Left ventricle myocardium inferior (tissue), 1 donor: ENCODE results near the gene ALPG. TPM values are rescaled to one million over a fixed set of nuclear protein-coding genes. Genes with fewer than 3 reads are reported as not detected.
"Not testable (repeated sequence)": the region's sequence is repeated elsewhere in the genome, so short reads cannot be mapped to it uniquely, and the experiment has no call there.

Experiments used
- DNase-seq: peaks from one replicate; pipeline ENCODE4 v3.0.0-alpha.2; 2020
- H3K27ac ChIP-seq: fragments of 200-600 bp; replicated peaks from 2 replicates; pipeline ENCODE4 v1.8.0; 2021
- H3K27me3 ChIP-seq: fragments of 200-600 bp; 2 replicates; pipeline ENCODE4 v1.8.0; 2021; ENCODE audit warnings: low read depth
- H3K36me3 ChIP-seq: fragments of 200-600 bp; 2 replicates; pipeline ENCODE4 v1.8.0; 2021
- H3K4me1 ChIP-seq: fragments of 200-600 bp; 2 replicates; pipeline ENCODE4 v1.8.0; 2021
- H3K4me3 ChIP-seq: fragments of 200-600 bp; 2 replicates; pipeline ENCODE4 v1.8.0; 2021; ENCODE audit warnings: mild to moderate bottlenecking, moderate library complexity
- H3K9me3 ChIP-seq: fragments of 200-600 bp; replicated peaks from 2 replicates; pipeline ENCODE4 v1.8.0; 2021
- intact Hi-C: fragments of 100-400 bp; cut with micrococcal nuclease; formaldehyde crosslinking; loops from one replicate; pipeline ENCODE4 v1.11.0; 2022
- total RNA-seq: library from RNA; stranded (reverse); fragmentation: NEBNext Ultra II Directional; extraction: Animal tissue kit (Norgen Biotek cat#: 25700); gene quantifications from one replicate; pipeline ENCODE4 v1.2.1, GENCODE V29; 2021
- TF ChIP-seq, protein P1 (sequence below): fragments of 200-600 bp; IDR thresholded peaks from 2 replicates; pipeline ENCODE4 v1.8.0; 2021; ENCODE audit warnings: antibody characterized with exemption, mild to moderate bottlenecking, borderline replicate concordance
- donor health status: DM: no; HTN: yes; CAD: no; lungs with severe emphysema.

ALPG gene
- total RNA-seq, 1 donor from 2014 or later, result not detected

DNA sequence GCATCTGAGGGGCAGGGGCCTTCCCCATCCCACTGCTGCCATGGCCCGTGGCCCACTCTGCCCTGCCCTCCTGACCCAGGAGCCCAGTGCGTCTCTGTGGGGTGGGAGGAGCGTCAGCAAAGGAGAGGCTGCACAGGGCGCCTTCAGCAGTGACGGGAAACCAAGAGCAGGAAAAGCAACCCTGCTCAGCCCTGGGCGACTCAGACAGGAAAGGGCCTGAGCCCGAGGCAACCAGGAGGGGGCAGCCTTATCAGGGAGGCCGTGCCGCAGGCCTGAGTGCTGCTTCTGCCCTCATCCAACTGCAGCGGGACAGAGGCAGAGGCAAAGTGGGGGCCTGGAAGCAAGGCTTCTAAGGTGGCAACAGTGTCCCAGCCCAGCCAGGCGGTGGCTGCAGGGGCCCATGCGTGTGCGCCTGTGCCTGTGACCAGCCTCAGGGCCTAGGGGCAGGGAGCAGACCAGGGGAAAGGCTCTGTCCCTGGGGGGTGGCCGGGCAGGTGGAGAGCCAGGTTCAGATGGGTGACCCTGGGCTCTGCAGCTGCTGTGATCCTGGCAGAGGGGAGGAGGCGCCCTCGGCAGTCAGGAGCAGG, 26.0 kb downstream of the ALPG start:
- TF ChIP-seq, protein P1, sequence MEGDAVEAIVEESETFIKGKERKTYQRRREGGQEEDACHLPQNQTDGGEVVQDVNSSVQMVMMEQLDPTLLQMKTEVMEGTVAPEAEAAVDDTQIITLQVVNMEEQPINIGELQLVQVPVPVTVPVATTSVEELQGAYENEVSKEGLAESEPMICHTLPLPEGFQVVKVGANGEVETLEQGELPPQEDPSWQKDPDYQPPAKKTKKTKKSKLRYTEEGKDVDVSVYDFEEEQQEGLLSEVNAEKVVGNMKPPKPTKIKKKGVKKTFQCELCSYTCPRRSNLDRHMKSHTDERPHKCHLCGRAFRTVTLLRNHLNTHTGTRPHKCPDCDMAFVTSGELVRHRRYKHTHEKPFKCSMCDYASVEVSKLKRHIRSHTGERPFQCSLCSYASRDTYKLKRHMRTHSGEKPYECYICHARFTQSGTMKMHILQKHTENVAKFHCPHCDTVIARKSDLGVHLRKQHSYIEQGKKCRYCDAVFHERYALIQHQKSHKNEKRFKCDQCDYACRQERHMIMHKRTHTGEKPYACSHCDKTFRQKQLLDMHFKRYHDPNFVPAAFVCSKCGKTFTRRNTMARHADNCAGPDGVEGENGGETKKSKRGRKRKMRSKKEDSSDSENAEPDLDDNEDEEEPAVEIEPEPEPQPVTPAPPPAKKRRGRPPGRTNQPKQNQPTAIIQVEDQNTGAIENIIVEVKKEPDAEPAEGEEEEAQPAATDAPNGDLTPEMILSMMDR, result no peak
- no peak for DNase-seq
- H3K27ac ChIP-seq, result no peak overlapping the region
- H3K4me3 ChIP-seq, result no peak overlapping the region
- no peaks in the 10 kb centered on the region for H3K9me3 ChIP-seq
- intact Hi-C loops, result loop anchor here (10.0 kb wide), 1 partner anchor 528 kb away; no protein-coding TSS in a partner anchor
- H3K27me3 ChIP-seq, result peaks cover 41% of the 10 kb centered on the region
- no peaks in the 10 kb centered on the region for H3K36me3 ChIP-seq
- H3K4me1 ChIP-seq, result no peaks in the 10 kb centered on the region

DNA sequence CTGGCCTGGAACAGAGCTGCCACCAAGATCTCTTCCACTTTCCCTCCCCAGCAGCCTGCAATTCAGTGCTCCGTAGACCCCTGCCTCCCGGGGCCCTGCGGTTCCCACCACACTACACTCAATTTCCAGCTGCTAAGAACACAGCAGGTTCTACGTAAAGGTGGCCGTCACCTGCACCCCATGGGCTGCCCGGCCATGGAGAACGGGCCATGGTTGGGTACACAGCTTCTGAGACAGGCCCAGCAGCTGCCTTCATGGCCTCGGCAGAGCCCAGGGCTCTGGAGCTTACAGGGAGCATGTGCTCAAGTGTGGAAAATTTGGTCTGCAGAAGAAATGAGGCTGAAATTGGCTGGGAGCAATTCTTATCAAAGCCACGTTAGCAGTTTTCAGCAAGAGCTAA, 27.0 kb downstream of the ALPG start:
- not testable (repeated sequence) for H3K4me1 ChIP-seq, H3K27ac ChIP-seq, DNase-seq, H3K9me3 ChIP-seq, H3K4me3 ChIP-seq, H3K36me3 ChIP-seq
- peaks cover 34% of the 10 kb centered on the region for H3K27me3 ChIP-seq
- intact Hi-C loops, result loop anchor here (10.0 kb wide), 1 partner anchor 529 kb away; no protein-coding TSS in a partner anchor

DNA sequence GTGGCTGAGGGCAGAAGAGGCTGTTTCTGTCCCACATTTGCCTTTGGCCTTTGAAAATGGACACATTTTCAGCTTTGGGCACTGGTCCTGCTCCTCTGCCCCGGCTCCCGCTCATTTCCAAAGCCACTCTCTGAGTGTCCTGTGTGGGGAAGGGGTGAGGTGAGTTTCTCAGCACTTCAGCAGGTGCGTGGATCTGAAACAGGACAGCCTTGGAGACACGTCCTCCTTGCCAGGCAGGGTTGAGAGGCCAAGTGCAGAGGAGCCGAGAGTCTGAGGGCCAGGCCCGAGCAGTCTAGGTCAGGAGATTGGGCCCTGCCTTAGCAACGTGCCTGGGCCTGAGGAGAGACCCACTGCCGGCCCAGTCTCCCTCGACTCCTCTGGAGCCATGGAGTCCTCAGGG, 27.4 kb downstream of the ALPG start:
- Histone ChIP-seq H3K4me1 (no peaks in the 10 kb centered on the region), H3K4me3 (no peak overlapping the region), H3K36me3 (no peaks in the 10 kb centered on the region), H3K27me3 (peaks cover 33% of the 10 kb centered on the region), H3K27ac (no peak overlapping the region), H3K9me3 (no peaks in the 10 kb centered on the region)
- intact Hi-C loops, result loop anchor here (10.0 kb wide), 1 partner anchor 529 kb away; no protein-coding TSS in a partner anchor
- TF ChIP-seq, protein P1, result no peak
- DNase-seq, result no peak

DNA sequence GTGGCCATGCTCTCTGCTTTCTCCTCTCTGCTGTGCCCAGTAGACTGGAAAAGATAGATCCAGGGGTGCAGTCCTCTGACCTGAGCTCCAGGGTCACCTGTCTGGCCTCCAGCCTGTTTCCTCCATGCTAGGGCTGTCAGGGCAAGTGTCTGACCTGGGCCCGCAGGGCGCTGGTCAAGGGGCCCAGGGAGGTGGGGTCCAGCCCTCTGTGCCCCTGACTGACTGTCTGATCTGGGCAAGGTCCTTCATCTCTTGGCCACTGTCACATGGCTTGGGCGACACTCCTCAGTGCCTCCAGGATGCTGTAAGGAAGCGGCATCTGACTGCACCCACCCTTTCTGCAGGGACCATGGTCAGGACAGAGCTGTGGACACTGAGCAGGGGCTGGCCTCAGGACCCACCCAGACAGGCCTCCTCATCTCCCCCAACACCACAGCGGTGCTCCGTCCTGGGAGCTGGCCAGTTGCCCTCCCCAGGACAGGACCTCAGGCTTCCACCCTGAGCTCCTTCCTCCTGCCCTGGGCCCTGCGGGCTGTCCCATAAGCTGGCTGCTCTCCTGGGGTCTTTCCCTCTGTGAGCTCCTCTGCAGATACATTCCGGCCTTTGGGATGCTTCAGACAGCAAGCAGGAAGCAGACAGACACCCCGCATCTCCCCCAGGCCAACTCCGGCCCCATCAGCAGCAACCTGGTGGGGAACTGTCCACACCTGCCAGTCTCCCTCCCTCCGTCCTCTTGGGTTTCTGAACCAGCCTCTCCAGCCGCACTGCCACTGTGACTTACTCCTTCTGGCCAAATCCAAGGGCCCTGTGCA, 28.1 kb downstream of the ALPG start:
- Histone ChIP-seq H3K27me3 (peaks cover 31% of the 10 kb centered on the region), H3K4me3 (no peak overlapping the region), H3K4me1 (no peaks in the 10 kb centered on the region), H3K9me3 (no peaks in the 10 kb centered on the region), H3K36me3 (no peaks in the 10 kb centered on the region), H3K27ac (no peak overlapping the region)
- TF ChIP-seq, protein P1, result no peak
- intact Hi-C loops, result loop anchor here (10.0 kb wide), 1 partner anchor 530 kb away; no protein-coding TSS in a partner anchor
- DNase-seq, result no peak

DNA sequence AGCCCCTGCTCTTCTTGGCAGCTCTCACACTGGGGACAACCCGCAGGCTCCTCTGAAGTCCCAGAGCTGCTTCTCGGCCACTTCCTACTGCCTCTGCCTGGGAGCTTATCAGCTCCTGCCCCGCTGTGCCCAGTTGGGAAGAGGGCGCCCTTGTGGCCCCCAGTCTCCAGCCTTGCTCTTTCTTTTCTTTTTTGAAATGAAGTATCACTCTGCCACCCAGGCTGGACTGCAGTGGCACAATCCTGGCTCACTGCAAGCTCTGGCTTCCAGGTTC, 28.7 kb downstream of the ALPG start:
- H3K27me3 ChIP-seq, result peaks cover 28% of the 10 kb centered on the region
- no peaks in the 10 kb centered on the region for H3K9me3 ChIP-seq
- no peaks in the 10 kb centered on the region for H3K4me1 ChIP-seq
- H3K36me3 ChIP-seq, result no peaks in the 10 kb centered on the region
- DNase-seq, result no peak
- H3K4me3 ChIP-seq, result no peak overlapping the region
- intact Hi-C loops, result loop anchor here (10.0 kb wide), 1 partner anchor 531 kb away; no protein-coding TSS in a partner anchor
- TF ChIP-seq, protein P1, result no peak
- H3K27ac ChIP-seq, result no peak overlapping the region

DNA sequence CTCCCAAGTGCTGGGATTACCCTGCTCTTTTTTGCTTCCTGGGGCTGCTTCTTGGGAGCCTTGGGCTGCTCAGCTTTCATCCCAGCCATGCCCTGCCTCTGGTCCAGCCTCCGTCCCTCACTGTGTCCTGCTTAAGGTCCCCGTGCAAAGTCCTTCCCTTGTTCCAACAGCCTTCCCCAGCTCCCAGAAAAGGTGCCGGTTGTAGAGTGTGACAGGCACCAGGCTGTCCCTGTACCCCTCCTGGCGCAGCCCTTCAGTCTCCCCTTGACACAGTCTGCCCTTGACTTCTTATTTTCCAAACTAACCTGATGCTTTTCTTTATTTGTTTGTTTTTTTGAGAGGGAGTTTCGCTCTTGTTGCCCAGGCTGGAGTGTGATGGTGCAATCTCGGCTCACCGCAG, 29.2 kb downstream of the ALPG start:
- TF ChIP-seq, protein P1, result no peak
- DNase-seq, result no peak
- Histone ChIP-seq H3K36me3 (no peaks in the 10 kb centered on the region), H3K4me1 (peaks cover 2% of the 10 kb centered on the region), H3K4me3 (no peak overlapping the region), H3K9me3 (no peaks in the 10 kb centered on the region), H3K27ac (no peak overlapping the region), H3K27me3 (peaks cover 26% of the 10 kb centered on the region)
- intact Hi-C loops, result loop anchor here (10.0 kb wide), 1 partner anchor 531 kb away; no protein-coding TSS in a partner anchor
